Gastrocnemius medialis (tissue), 4 donors: ENCODE results near the gene MRPL2.

ENCODE experiments used
- CTCF ChIP-seq, 5 experiments: fragments of 450-650 bp in 3 of 5; fragments of 200-600 bp in 2 of 5; sonication (generic) in 2 of 5; IDR thresholded peaks in 4 of 5; conservative IDR thresholded peaks in 1 of 5; 1 replicate in 4 of 5; 2 replicates in 1 of 5; pipeline ENCODE4 v1.5.1; 2016 to 2019; ENCODE audit warnings: antibody characterized with exemption in 5 of 5, mild to moderate bottlenecking in 3 of 5, moderate library complexity in 3 of 5
- POLR2A ChIP-seq, 2 donors: fragments of 450-650 bp; IDR thresholded peaks; one replicate each; pipeline ENCODE4 v1.6.1; 2017; ENCODE audit warnings: antibody characterized with exemption in 2 of 2, mild to moderate bottlenecking in 2 of 2, moderate library complexity in 2 of 2

- no peak for TF ChIP-seq POLR2A (IDR thresholded peaks at IDR 0.05)
- TF ChIP-seq CTCF (IDR thresholded peaks at IDR 0.05 in 4 of 5, conservative IDR thresholded peaks at IDR 0.05 in 1 of 5), result no peak
Measured at GRCh38 chr6:43045371-43045930, 13.8 kb downstream of the MRPL2 start.
